VCaP (cell line): ENCODE data around the gene ZXDA.

Source experiments
- H3K27ac ChIP-seq: fragments of 450-650 bp; 2 replicates; pipeline ENCODE4 v1.5.1; 2017
- CTCF ChIP-seq: fragments of 450-650 bp; conservative IDR thresholded peaks from 2 replicates; pipeline ENCODE4 v1.5.1; 2017; ENCODE audit warnings: mild to moderate bottlenecking, moderate library complexity

Gene ZXDA

GRCh38 chrX:57902633-57903032 lies 7.6 kb downstream of the ZXDA start:
- no peak for TF ChIP-seq CTCF
- no peak overlapping the region for H3K27ac ChIP-seq

GRCh38 chrX:57901466-57901865 lies 8.8 kb downstream of the ZXDA start:
- H3K27ac ChIP-seq: no peak overlapping the region
- no peak for TF ChIP-seq CTCF

GRCh38 chrX:57900975-57901374 lies 9.3 kb downstream of the ZXDA start:
- no peak for TF ChIP-seq CTCF

GRCh38 chrX:57899906-57900305 lies 10.4 kb downstream of the ZXDA start:
- no peak overlapping the region for H3K27ac ChIP-seq
- TF ChIP-seq CTCF: no peak

More at GRCh38 chrX:57900975-57901374, 9.3 kb downstream of the ZXDA start:
- H3K27ac ChIP-seq: no peak overlapping the region

GRCh38 chrX:57899064-57899463 lies 11.2 kb downstream of the ZXDA start:
- TF ChIP-seq CTCF: no peak
- no peak overlapping the region for H3K27ac ChIP-seq

GRCh38 chrX:57871463-57871862 lies 38.8 kb downstream of the ZXDA start:
- no peak for TF ChIP-seq CTCF
- no peak overlapping the region for H3K27ac ChIP-seq
